HEK293 (cell line): ENCODE measurements around the gene PACSIN2.
A peak's percentile ranks its signal among the peaks of the same experiment; 100 is the strongest.
"Not testable (repeated sequence)": the region's sequence is repeated elsewhere in the genome, so short reads cannot be mapped to it uniquely, and the experiment has no call there.

Source experiments
- CTCF ChIA-PET: fragments of 350-600 bp; formaldehyde crosslinking; extraction: SDS; loops from one replicate; lab custom pipeline; 2021; ENCODE audit warnings: antibody characterized with exemption; lab: Yijun Ruan, JAX
- POLR2A ChIA-PET: fragments of 300-600 bp; formaldehyde crosslinking; extraction: SDS; loops from one replicate; lab custom pipeline; 2020; ENCODE audit warnings: antibody characterized with exemption, inconsistent platforms; lab: Yijun Ruan, JAX
- H3K27ac ChIP-seq: fragments of 200-500 bp; sonication (Bioruptor generic); 2 replicates; pipeline ENCODE4 v1.5.1; 2014; ENCODE audit warnings: low read depth, low read length, control low read depth, inconsistent platforms; ENCODE audit errors: extremely low read depth
- H3K36me3 ChIP-seq, 2 experiments: fragments of 200-500 bp in 1 of 2; sonication (Bioruptor generic) in 1 of 2; 1 replicate in 1 of 2; 2 replicates in 1 of 2; pipeline ENCODE4 v1.5.1; 2014 to 2017; ENCODE audit warnings: inconsistent platforms in 2 of 2, low read length in 2 of 2; ENCODE audit not compliant: control insufficient read depth in 2 of 2, insufficient read depth in 1 of 2
- H3K4me1 ChIP-seq: fragments of 200-500 bp; sonication (Bioruptor generic); 2 replicates; pipeline ENCODE4 v1.5.1; 2014; ENCODE audit warnings: mild to moderate bottlenecking, low read length, inconsistent platforms; ENCODE audit not compliant: control insufficient read depth, insufficient read depth
- H3K4me3 ChIP-seq: 2 replicates; pipeline ENCODE4 v1.5.1; 2011; ENCODE audit warnings: low read depth, mild to moderate bottlenecking, control low read depth, low read length, moderate library complexity
- H3K9me3 ChIP-seq: fragments of 200-500 bp; sonication (Bioruptor generic); 2 replicates; pipeline ENCODE4 v1.5.1; 2014; ENCODE audit warnings: low read depth, low read length, inconsistent platforms; ENCODE audit not compliant: control insufficient read depth, insufficient read depth
- CTCF ChIP-seq: fragments of 450-650 bp; formaldehyde crosslinking; IDR thresholded peaks from 2 replicates; pipeline ENCODE4 v1.5.1; 2016; ENCODE audit warnings: missing biosample characterization, missing genetic modification characterization
- RBAK ChIP-seq: fragments of 450-650 bp; formaldehyde crosslinking; IDR thresholded peaks from 2 replicates; pipeline ENCODE4 v1.5.1; 2016; ENCODE audit warnings: missing biosample characterization, missing genetic modification characterization
- SETDB1 ChIP-seq: IDR thresholded peaks from one replicate; pipeline ENCODE4 v1.6.1; 2017; ENCODE audit warnings: mild to moderate bottlenecking, low read length, moderate library complexity, mixed read lengths; ENCODE audit not compliant: insufficient read length
- SP3 ChIP-seq: fragments of 450-650 bp; formaldehyde crosslinking; IDR thresholded peaks from 2 replicates; pipeline ENCODE4 v1.5.1; 2016; ENCODE audit warnings: missing biosample characterization, missing genetic modification characterization
- TRIM28 ChIP-seq: IDR thresholded peaks from 2 replicates; pipeline ENCODE4 v1.6.1; 2011; ENCODE audit warnings: low read length, control low read depth, borderline replicate concordance
- ZBTB48 ChIP-seq: fragments of 450-650 bp; formaldehyde crosslinking; IDR thresholded peaks from 2 replicates; pipeline ENCODE4 v1.5.1; 2016; ENCODE audit warnings: missing biosample characterization, missing genetic modification characterization
- ZEB2 ChIP-seq: fragments of 450-650 bp; formaldehyde crosslinking; IDR thresholded peaks from 2 replicates; pipeline ENCODE4 v1.5.1; 2016; ENCODE audit warnings: missing biosample characterization, missing genetic modification characterization
- ZNF132 ChIP-seq: fragments of 450-650 bp; formaldehyde crosslinking; IDR thresholded peaks from 2 replicates; pipeline ENCODE4 v1.5.1; 2017; ENCODE audit warnings: missing biosample characterization, missing genetic modification characterization, borderline replicate concordance
- ZNF133 ChIP-seq: fragments of 450-650 bp; formaldehyde crosslinking; IDR thresholded peaks from 2 replicates; pipeline ENCODE4 v1.5.1; 2016; ENCODE audit warnings: missing biosample characterization, missing genetic modification characterization
- ZNF148 ChIP-seq: fragments of 450-650 bp; formaldehyde crosslinking; IDR thresholded peaks from 2 replicates; pipeline ENCODE4 v1.5.0; 2017; ENCODE audit warnings: missing biosample characterization, missing genetic modification characterization, borderline replicate concordance
- ZNF350 ChIP-seq: fragments of 450-650 bp; formaldehyde crosslinking; IDR thresholded peaks from 2 replicates; pipeline ENCODE4 v1.5.0; 2017; ENCODE audit warnings: missing biosample characterization, mild to moderate bottlenecking, missing genetic modification characterization
- ZNF48 ChIP-seq: fragments of 450-650 bp; formaldehyde crosslinking; IDR thresholded peaks from 2 replicates; pipeline ENCODE4 v1.5.1; 2016; ENCODE audit warnings: missing biosample characterization, missing genetic modification characterization
- ZNF521 ChIP-seq: fragments of 450-650 bp; formaldehyde crosslinking; IDR thresholded peaks from 2 replicates; pipeline ENCODE4 v1.5.1; 2017; ENCODE audit warnings: missing biosample characterization, mild to moderate bottlenecking, missing genetic modification characterization
- ZNF571 ChIP-seq: fragments of 450-650 bp; formaldehyde crosslinking; IDR thresholded peaks from 2 replicates; pipeline ENCODE4 v1.5.0; 2017; ENCODE audit warnings: missing biosample characterization, missing genetic modification characterization
- ZNF585B ChIP-seq: fragments of 450-650 bp; formaldehyde crosslinking; IDR thresholded peaks from 2 replicates; pipeline ENCODE4 v1.5.1; 2016; ENCODE audit warnings: missing biosample characterization, missing genetic modification characterization

PACSIN2 gene

GRCh38 chr22:42957544-42957943, 57.4 kb downstream of the PACSIN2 start (continued):
- TF ChIP-seq ZNF148 (tag by site-specific recombination): no peak

GRCh38 chr22:42955848-42956247, 59.1 kb downstream of the PACSIN2 start:
- H3K4me3 ChIP-seq: no peak overlapping the region
- CTCF ChIA-PET: interaction anchor here (1.0 kb wide), 1 partner anchor 12 kb away, joined by 5 read pairs; no protein-coding TSS in a partner anchor
- TF ChIP-seq ZNF585B (tag by site-specific recombination) (peak; percentile 88), SETDB1 (peak; percentile 25), ZNF133 (tag by site-specific recombination) (no peak), ZBTB48 (tag by site-specific recombination) (no peak), SP3 (no peak), CTCF (tag by site-specific recombination) (no peak), TRIM28 (no peak)
- TF ChIP-seq, all 188 proteins: peak for 2
- Histone ChIP-seq H3K9me3 (no peaks in the 10 kb centered on the region), H3K36me3 (no peaks in the 10 kb centered on the region), H3K27ac (no peak overlapping the region), H3K4me1 (peaks cover 34% of the 10 kb centered on the region)
- POLR2A ChIA-PET: no interaction called here

- H3K4me3 ChIP-seq: no peak overlapping the region
- H3K9me3 ChIP-seq: no peaks in the 10 kb centered on the region
- TF ChIP-seq ZEB2 (tag by site-specific recombination) (no peak), RBAK (tag by site-specific recombination) (no peak), ZNF48 (tag by site-specific recombination) (no peak), SETDB1 (no peak), ZNF521 (tag by site-specific recombination) (no peak), ZNF132 (no peak), ZNF571 (no peak), ZNF350 (no peak)
- ChIA-PET POLR2A (no interaction called here), CTCF (interaction anchor here (1.0 kb wide), 1 partner anchor 11 kb away, joined by 5 read pairs; no protein-coding TSS in a partner anchor)
- peaks cover 34% of the 10 kb centered on the region for H3K4me1 ChIP-seq
- no peak overlapping the region for H3K27ac ChIP-seq
- no peaks in the 10 kb centered on the region for H3K36me3 ChIP-seq
Observed at GRCh38 chr22:42955087-42955635, 59.8 kb downstream of the PACSIN2 start.

GRCh38 chr22:42953751-42954150, 61.2 kb downstream of the PACSIN2 start:
- CTCF ChIA-PET: interaction anchor here (1.1 kb wide), 1 partner anchor 21 kb away, joined by 3 read pairs; no protein-coding TSS in a partner anchor
- H3K4me3 ChIP-seq, POLR2A ChIA-PET, H3K36me3 ChIP-seq, H3K9me3 ChIP-seq, H3K27ac ChIP-seq: not testable (repeated sequence)
- H3K4me1 ChIP-seq: peaks cover 29% of the 10 kb centered on the region
